Mucosa of gallbladder (tissue), 1 donor: ENCODE results near the gene UROD. TPM values are rescaled to one million over a fixed set of nuclear protein-coding genes. Genes with fewer than 3 reads are reported as not detected.

Source experiments
- DNase-seq: peaks from one replicate; pipeline ENCODE4 v3.0.0-alpha.2; 2020; ENCODE audit warnings: low spot score
- total RNA-seq: library from RNA; stranded (reverse); gene quantifications from one replicate; pipeline ENCODE4 v1.2.1, GENCODE V29; 2021
- donor health status: DM: no; HTN: no; CAD: no.

Gene UROD
- total RNA-seq, 1 donor from 2014 or later = 53.5 TPM

DNA sequence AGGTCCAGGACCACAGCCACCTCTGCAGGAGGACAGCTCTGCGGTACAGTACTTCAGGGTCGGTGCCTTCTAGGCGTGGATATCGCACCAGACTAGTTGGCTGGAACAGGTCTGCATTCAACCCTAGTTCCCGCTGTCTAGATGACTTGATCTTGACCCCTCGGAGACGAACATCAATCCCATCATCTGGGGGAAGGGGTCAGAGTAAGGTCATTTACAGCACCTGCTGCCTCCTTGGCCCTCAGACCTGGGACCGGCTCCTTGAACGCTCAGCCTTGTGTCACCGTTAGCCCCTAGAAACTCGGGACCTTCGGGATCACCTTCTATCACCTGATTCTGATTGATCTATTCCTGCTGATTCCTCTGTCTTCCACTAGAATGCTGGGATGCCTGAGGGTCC, 3.5 kb upstream of the UROD start:
- no peak for DNase-seq

DNA sequence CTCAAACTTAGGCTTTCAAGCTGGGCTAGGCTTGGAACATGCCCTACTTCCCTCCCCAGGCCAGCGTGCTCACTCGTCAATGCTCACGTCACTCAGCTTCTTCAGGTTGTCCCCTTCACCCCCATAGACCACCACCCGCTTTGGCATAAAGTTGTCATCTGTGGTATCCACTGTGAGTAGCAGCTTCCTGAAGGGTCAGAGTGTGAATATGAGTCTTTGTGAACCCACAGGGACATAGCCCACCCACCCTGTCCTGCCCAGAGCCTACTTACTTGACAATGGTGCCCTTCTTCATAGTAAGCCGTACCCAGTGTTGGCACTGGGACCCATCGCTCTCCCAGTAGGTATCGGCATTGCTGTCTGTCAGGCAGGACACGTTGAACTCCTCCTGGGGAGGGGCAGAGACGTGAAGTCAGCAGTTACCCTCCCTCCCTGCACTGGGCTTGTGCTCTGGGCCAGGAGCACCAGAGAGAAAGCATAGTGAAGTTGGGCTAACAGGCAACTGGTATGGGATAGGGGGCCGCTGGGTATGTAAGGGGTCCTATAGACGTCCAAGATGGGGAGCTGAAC, 2.7 kb upstream of the UROD start:
- no peak for DNase-seq

GRCh38 chr1:45009956-45010854, 1.8 kb upstream of the UROD start:
- DNase-seq = peak; percentile 25

DNA sequence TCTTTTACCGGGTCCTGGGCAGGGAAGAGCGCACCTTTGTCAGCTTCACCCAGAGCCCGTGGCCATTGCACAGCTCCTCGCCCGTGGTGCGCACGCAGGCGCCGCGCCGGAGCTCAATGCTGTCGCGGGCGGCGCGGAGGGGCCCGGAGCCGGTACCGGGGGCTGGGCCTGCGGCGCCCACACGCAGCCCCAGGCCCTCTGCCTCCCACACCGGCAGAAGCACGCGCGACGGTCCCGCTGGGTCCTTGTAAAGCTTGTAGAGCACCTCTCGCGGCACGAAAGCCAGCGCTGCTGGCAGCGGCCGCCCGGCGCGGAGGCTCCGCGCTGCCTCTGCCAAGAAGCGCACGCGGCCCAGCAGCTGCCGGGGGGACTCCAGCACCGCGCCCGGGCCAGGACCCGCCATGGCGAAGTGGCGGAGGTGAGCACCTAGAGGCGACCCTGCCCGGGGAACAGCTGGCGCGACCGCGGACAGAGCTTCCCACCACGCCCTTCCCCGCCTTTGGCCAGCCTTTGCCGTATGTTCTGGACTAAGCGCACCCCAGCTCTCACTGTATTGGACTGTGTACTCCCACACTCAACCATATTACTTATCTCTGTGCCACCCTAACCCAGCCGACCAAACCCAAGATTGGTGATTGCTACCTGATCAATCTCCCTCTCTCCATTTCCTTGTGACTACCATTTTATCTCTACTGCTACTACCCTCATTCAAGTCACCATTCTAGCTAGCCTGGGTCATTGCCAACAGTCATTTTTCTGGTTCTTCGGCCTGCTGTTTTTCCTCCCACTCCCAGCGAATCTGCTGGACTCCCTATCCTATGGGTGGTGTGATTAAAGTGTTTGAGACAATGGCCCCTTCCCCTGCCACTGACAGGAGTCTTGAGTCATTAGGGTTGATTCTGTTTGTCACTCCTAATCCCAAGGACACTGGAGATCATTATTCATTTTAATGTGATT, 921 bp upstream of the UROD start, which contains the start of gene HECTD3:
TSS of gene HECTD3 (minus strand) at position 470 of the 957 bp plus-strand sequence. CDS start at position 403, 67 bp downstream.
- peak; percentile 83 for DNase-seq

DNA sequence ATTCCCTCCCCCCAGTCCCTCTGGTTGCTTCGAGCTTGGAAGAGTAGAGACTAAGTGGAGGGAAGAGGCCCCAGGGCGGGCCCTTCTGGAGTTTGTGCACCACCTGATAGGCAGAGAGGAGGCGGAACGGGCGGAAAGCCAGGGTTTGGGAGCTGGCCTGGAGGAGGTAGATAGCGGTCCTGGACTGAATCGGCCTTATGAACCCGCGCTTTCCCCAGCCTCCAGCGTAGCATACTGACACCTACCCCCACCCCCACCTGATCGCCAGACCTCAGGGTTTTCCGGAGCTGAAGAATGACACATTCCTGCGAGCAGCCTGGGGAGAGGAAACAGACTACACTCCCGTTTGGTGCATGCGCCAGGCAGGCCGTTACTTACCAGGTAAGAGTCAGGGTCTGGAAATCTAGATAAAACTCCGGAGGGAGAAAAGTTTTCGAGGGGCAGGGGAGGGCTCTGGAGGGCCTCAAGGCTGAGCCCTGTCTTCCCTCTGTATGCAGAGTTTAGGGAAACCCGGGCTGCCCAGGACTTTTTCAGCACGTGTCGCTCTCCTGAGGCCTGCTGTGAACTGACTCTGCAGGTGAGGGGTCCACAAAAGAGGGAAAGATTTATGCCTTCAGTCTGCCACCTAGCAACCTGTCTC, 705 bp downstream of the UROD start:
- peak; percentile 51 for DNase-seq

DNA sequence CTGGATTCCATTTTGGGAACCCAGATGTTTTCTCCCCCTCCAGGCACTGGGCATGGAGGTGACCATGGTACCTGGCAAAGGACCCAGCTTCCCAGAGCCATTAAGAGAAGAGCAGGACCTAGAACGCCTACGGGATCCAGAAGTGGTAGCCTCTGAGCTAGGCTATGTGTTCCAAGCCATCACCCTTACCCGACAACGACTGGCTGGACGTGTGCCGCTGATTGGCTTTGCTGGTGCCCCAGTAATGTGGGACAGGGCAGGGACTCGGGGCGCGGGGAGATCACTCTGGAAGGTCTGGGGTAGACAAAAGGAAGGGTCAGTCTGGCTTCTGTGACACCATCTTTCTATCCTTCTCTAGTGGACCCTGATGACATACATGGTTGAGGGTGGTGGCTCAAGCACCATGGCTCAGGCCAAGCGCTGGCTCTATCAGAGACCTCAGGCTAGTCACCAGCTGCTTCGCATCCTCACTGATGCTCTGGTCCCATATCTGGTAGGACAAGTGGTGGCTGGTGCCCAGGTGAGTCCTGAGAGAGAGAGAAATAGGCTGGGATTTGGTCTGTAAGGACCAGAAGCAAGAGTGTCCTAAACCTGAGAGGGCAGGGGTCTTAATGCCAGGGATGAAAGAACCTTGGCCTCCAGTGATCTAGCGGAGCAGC, 1.6 kb downstream of the UROD start:
- DNase-seq = no peak

- peak; percentile 84 for DNase-seq
Measured at GRCh38 chr1:45014321-45015028, 2.4 kb downstream of the UROD start.

GRCh38 chr1:45015683-45016082, 3.6 kb downstream of the UROD start:
- no peak for DNase-seq

DNA sequence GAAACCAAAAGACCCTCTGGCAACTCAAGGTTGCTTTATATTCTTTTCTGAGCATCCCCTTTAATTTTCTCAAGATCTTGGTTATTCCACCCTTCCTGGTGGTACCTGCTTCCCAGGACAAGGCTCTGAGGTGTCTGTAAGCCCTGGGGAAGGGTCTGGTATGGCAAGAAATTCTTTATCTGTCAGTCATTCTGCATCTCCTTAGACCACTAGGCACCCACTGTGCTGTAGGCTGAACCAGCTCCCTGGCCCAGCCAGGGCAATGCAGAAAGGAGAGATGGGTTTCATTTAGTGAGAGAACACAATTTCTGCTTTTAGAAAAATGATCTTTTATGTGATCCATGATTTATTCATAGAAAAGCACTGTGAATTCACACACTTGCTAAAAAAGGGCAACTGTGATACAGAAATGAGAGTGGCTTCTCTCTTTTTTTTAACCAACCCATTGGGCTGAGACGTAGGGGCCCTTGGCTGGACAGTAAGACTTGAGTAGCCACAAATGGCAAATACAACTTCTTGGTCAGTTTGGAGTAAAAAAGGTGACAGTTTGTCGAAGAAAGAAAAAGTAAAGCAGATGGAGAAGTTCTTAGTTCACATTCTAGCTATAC, 4.1 kb downstream of the UROD start:
- DNase-seq = no peak

DNA sequence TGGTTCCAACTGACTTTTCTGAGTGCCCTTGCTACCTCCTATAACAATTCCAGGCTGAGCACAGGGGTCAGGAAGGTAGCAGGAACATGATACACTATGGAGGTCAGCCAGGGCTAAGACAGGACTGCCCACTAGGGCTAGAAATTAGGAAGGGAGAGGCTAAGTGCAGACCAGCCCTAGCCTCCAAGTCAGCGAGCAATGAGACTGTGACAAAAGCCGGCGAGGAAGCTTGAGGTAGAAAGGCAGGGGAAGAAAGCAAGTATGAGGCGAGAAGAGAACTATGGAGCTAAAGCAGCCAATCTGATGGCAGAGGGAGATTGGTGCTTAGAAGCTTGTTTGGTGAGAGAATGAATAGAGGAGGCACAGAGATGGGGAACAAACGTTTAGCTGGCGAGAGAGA, 4.7 kb downstream of the UROD start:
- DNase-seq = no peak

DNA sequence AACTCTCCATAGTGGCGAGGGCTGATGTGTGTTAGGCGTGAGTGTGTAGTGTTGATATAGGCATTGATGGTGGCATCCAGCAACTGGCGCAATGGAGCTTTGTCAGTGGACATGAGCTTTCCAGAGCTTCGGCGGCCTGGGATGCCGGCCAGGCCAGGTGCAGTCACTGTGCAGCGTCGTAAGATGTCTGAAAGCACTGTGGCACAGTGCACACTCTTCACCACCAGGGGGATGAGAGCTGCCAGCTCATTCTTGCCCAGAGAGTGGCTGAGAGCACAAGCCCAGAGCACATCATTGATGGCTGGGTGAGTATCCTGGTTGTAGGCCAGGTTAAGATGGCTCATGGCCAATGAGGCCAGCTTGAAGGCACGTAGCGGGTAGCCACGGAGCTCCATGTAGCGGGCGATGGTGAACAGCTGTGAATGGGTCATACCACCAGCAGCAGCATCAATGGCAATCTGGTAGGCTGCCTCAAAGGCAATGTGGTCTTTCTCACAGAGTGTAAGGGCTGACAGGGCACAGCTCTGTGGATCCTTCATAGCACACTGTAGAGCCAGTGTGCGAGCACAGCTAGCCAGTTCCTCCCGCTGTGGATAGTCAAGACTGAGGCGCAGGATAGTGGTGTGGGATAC, 6.7 kb downstream of the UROD start:
- peak; percentile 63 for DNase-seq

- no peak for DNase-seq
Measured at GRCh38 chr1:45023663-45024062, 11.6 kb downstream of the UROD start.

DNA sequence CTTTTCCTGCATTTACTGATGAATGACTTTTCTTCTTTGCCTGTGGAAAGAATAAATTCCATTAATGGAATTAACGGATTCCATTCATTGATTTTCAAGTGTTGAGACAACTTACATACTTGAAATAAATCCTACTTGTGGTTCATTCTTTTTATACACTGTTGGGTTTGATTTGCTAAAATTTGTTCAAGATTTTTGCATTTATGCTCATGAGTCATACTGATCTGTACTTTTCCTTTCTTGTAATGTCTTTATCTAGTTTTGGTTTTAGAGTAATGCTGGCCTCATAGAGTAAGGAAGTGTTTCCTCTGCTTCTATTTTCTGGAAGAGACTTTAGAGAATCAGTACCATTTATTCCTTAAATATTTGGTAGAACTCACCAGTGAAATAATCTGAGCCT, 14.4 kb downstream of the UROD start:
- DNase-seq = no peak

- no peak for DNase-seq
Measured at GRCh38 chr1:45032837-45033236, 20.8 kb downstream of the UROD start.

DNA sequence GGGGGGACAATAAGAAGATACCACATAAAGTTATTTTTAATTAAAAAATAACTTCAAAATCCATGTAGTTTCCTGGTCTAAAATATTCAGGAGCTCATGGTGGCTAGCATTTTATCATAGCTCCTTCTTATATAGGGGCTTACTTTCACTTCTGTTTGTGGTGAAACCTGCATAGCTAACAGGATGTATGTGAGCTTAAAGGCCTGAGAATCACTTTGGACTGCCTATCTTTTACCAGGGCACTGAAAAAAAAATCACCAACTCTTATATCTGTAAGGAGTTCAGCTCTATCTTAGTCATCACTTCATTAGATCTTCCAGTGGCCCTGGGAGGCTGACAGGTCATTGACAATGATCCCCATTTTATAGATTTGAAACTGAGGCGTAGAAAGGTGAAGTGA, 21.3 kb downstream of the UROD start:
- DNase-seq = no peak

GRCh38 chr1:45035631-45036301, 23.7 kb downstream of the UROD start:
- DNase-seq = no peak

- no peak for DNase-seq
Measured at GRCh38 chr1:45037456-45037855, 25.4 kb downstream of the UROD start.

GRCh38 chr1:45038240-45038639, 26.2 kb downstream of the UROD start:
- no peak for DNase-seq
